Neural progenitor cell (in vitro differentiated cells): Measurements from ENCODE around the gene PUSL1.

Source experiments
- CTCF ChIP-seq: fragments of 200-600 bp; sonication (generic); IDR thresholded peaks from 2 replicates; pipeline ENCODE4 v1.5.1; 2017; ENCODE audit warnings: antibody characterized with exemption, mild to moderate bottlenecking
- EZH2phosphoT487 ChIP-seq: fragments of 200-600 bp; sonication (generic); IDR thresholded peaks from 2 replicates; pipeline ENCODE4 v1.6.1; 2017; ENCODE audit warnings: antibody characterized with exemption

GRCh38 chr1:1322418-1322817 lies 14.0 kb downstream of the PUSL1 start:
- TF ChIP-seq EZH2phosphoT487, result no peak
- TF ChIP-seq CTCF, result no peak
